Measurements from ENCODE around the gene PLXNA4. TPM values are rescaled to one million over a fixed set of nuclear protein-coding genes. Genes with fewer than 3 reads are reported as not detected.

The PLXNA4 gene
- total and polyA plus RNA-seq, 9 of the 15 experiments (the other 6 are each of a cell fraction or from before 2014, with no cell fraction given) = under 0.01 to 0.09 TPM; not detected in 7

GRCh38 chr7:132076301-132077035 is 499.8 kb downstream of the PLXNA4 start:
- Histone ChIP-seq H3K4me3 (no peak overlapping the region), H3K4me2 (ENCODE audit: insufficient read depth, low read length) (no peak overlapping the region), H3K9ac (ENCODE audit: insufficient read depth in 1 of 2, low read depth in 2 of 2, low read length in 2 of 2) (0 out of 4 replicates have a peak overlapping the region, but pooled peaks of 1 of the 2 experiments have one; percentile 13), H3K4me1 (replicated peaks in 1 of 2; ENCODE audit: control insufficient read depth in 2 of 2, insufficient read depth in 2 of 2, low read length in 2 of 2) (no peaks in the 10 kb centered on the region), H3K27ac (ENCODE audit: extremely low read depth, low read depth, low read length) (no peak overlapping the region), H3K27me3 (ENCODE audit: control insufficient read depth in 2 of 2, insufficient read depth in 2 of 2, low read length in 2 of 2) (peaks cover 0 to 30% of the 10 kb centered on the region in 2 experiments), H3K36me3 (ENCODE audit: control insufficient read depth, insufficient read depth, low read length) (no peaks in the 10 kb centered on the region), H3K9me1 (ENCODE audit: control insufficient read depth, insufficient read depth, low read length) (no peaks in the 10 kb centered on the region), H2AFZ (ENCODE audit: low read depth, low read length) (no peak overlapping the region), H4K20me1 (replicated peaks; ENCODE audit: control insufficient read depth, insufficient read depth, low read length) (no peaks in the 10 kb centered on the region), H3K79me2 (ENCODE audit: control insufficient read depth, insufficient read depth, low read length) (no peaks in the 10 kb centered on the region), H3K9me3 (replicated peaks; ENCODE audit: control insufficient read depth, insufficient read depth, low read depth, low read length) (no peaks in the 10 kb centered on the region)
- ATAC-seq = no peak
- ChIA-PET POLR2A (no interaction called here), CTCF (ENCODE audit: low intra/inter-chr PET ratio) (no interaction called here)
- no peak for FAIRE-seq
- WGBS (ENCODE audit: insufficient coverage, low coverage, missing lambda C conversion rate) = 0% methylated on average over 13 of the region's 13 CpGs
- no peak for TF ChIP-seq ELK3 (CRISPR knock-in tag; IDR thresholded peaks at IDR 0.05)
- no peak for TF ChIP-seq EP400 (IDR thresholded peaks at IDR 0.05)
- TF ChIP-seq BMI1 (IDR thresholded peaks at IDR 0.05; ENCODE audit: low read length) = no peak
- no peak for TF ChIP-seq CHD1 (IDR thresholded peaks at IDR 0.05; ENCODE audit: low read length)
- no peak for TF ChIP-seq FOSL1 (tag; conservative IDR thresholded peaks at IDR 0.05)
- no peak for TF ChIP-seq ZFPM2 (CRISPR knock-in tag; IDR thresholded peaks at IDR 0.05)
- in situ Hi-C loops (cut with MboI) (no loop called here), intact Hi-C loops (cut with micrococcal nuclease) (no loop called here)
- no peak for DNase-seq (ENCODE audit: extremely low read depth in 1 of 4, low spot score in 3 of 4)
- BruUV-seq (replicated peaks) = no TSS peak
